ENCODE results near the gene DNAH14. TPM values are rescaled to one million over a fixed set of nuclear protein-coding genes. Genes with fewer than 3 reads are reported as not detected.

The DNAH14 gene
- total RNA-seq, 4 donors from 2014 or later, result under 0.01 to 142 (median 4.1) TPM

DNA sequence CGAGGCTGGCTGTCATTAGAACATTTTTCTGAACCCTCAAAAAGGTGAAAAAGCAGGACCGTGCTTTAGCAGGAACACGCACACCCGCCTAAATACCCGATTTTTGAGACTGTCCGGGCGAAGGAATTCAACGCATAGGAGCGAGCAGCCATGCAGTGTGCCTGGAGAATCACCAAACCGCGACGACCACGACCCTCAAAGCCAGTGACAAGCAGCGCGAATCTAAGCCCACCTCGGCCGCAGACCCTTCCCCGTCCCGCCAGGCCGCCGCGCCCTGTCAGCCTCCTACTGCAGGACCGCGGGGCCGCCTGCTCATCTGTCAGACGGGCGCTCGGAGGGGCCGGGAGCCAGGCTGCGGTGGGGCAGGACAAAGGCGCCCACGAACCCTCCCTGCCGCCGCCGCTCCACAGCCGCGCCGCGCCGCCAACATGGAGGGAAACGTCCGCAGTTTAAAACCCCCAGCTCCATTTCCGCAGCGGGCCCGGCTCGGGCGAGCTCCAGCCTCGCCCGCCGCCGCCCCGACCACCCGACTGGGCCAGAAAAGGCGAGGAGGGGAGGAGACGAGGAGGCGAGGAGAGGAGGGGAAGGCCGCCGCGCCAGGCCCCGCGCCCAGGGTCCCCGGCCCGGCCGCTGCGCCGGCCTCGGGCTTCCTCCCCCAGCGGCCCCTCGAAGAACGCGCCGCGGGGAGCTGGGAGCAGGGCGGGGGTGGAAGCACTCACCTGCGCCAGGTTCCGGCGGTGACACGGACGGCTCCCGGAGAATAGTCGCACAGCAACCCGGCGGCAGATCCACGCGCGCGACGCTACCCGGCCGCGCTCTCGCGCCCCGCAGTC is 498.0 kb downstream of the DNAH14 start, which contains the start of gene LBR:
Gene LBR (minus strand): TSS at position 804 of the 833 bp plus-strand sequence. CDS start 3,963 bp downstream, outside the sequence.
- H3K4me1 ChIP-seq, result peaks cover 0 to 15% of the 10 kb centered on the region in 2 donors
- TF ChIP-seq, protein P1, sequence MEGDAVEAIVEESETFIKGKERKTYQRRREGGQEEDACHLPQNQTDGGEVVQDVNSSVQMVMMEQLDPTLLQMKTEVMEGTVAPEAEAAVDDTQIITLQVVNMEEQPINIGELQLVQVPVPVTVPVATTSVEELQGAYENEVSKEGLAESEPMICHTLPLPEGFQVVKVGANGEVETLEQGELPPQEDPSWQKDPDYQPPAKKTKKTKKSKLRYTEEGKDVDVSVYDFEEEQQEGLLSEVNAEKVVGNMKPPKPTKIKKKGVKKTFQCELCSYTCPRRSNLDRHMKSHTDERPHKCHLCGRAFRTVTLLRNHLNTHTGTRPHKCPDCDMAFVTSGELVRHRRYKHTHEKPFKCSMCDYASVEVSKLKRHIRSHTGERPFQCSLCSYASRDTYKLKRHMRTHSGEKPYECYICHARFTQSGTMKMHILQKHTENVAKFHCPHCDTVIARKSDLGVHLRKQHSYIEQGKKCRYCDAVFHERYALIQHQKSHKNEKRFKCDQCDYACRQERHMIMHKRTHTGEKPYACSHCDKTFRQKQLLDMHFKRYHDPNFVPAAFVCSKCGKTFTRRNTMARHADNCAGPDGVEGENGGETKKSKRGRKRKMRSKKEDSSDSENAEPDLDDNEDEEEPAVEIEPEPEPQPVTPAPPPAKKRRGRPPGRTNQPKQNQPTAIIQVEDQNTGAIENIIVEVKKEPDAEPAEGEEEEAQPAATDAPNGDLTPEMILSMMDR (IDR thresholded peaks at IDR 0.05), result no peak
- TF ChIP-seq POLR2A (IDR thresholded peaks at IDR 0.05), result peak in 1 of 2 donors; percentile 93
- H3K27me3 ChIP-seq, result no peaks in the 10 kb centered on the region
- H3K27ac ChIP-seq, result peak within 1 kb of the TSS; percentile 97 to 98
- intact Hi-C loops (cut with DNase I; ENCODE audit: low total_unique reads), result no loop called here
- H3K9me3 ChIP-seq, result no peaks in the 10 kb centered on the region
- H3K4me3 ChIP-seq, result peak within 1 kb of the TSS; percentile 88 to 95
- no peaks in the 10 kb centered on the region for H3K36me3 ChIP-seq
- DNase-seq, result peak in 1 of 2 donors; percentile 42

GRCh38 chr1:225428068-225428880 is 498.8 kb downstream of the DNAH14 start:
- DNase-seq, result peak; percentile 91 to 92
- no peaks in the 10 kb centered on the region for H3K27me3 ChIP-seq
- H3K4me1 ChIP-seq, result peaks cover 0 to 14% of the 10 kb centered on the region in 2 donors

GRCh38 chr1:225428881-225429455 is 499.5 kb downstream of the DNAH14 start:
- Histone ChIP-seq H3K27me3 (no peaks in the 10 kb centered on the region), H3K36me3 (no peaks in the 10 kb centered on the region), H3K9me3 (no peaks in the 10 kb centered on the region), H3K4me3 (peak overlapping the region; percentile 88 to 95), H3K4me1 (peaks cover 0 to 10% of the 10 kb centered on the region in 2 donors), H3K27ac (peak overlapping the region; percentile 97 to 98)
- DNase-seq, result no peak
- TF ChIP-seq, protein P1 (IDR thresholded peaks at IDR 0.05), result no peak
- no peak for TF ChIP-seq POLR2A (IDR thresholded peaks at IDR 0.05)
- intact Hi-C loops (cut with DNase I; ENCODE audit: low total_unique reads), result no loop called here

More at GRCh38 chr1:225428068-225428880, 498.8 kb downstream of the DNAH14 start:
- intact Hi-C loops (cut with DNase I; ENCODE audit: low total_unique reads), result no loop called here
- peak overlapping the region; percentile 97 to 98 for H3K27ac ChIP-seq
- TF ChIP-seq, protein P1 (IDR thresholded peaks at IDR 0.05), result peak in 1 of 4 experiments; percentile 10
- TF ChIP-seq POLR2A (IDR thresholded peaks at IDR 0.05), result peak; percentile 88 to 95
- H3K4me3 ChIP-seq, result peak overlapping the region; percentile 88 to 95
- no peaks in the 10 kb centered on the region for H3K9me3 ChIP-seq
- H3K36me3 ChIP-seq, result no peaks in the 10 kb centered on the region

DNA sequence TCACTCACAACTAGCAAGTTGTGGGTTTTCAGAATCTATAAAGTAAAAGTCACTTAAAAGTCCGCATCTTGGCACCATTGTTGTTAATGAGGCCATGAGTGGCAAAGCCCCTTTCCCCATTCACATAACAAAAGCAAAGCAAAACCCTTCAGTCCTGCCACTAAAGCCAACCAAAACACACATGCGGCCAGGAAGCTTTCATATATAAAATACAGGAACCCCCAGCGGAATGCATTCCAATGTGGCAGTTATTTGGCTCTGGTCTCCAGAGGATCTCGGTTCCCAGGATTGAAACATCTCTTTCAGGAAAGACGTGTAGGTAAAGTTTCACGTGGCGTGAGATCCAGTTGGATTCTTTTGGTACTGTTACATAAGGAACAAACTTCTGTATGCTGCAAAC is 500.8 kb downstream of the DNAH14 start:
- H3K27ac ChIP-seq, result no peak overlapping the region
- no peak for DNase-seq
- peaks cover 0 to 4% of the 10 kb centered on the region in 2 donors for H3K4me1 ChIP-seq
- H3K9me3 ChIP-seq, result no peaks in the 10 kb centered on the region
- TF ChIP-seq, protein P1 (IDR thresholded peaks at IDR 0.05), result no peak
- TF ChIP-seq POLR2A (IDR thresholded peaks at IDR 0.05), result no peak
- no peaks in the 10 kb centered on the region for H3K27me3 ChIP-seq
- intact Hi-C loops (cut with DNase I; ENCODE audit: low total_unique reads), result no loop called here
- H3K36me3 ChIP-seq, result no peaks in the 10 kb centered on the region
- H3K4me3 ChIP-seq, result no peak overlapping the region

Data from uterus (tissue), 4 donors.